Erythroblast (primary cell): ENCODE data around the gene OSBPL5.

Experiments used
- DNase-seq, 2 experiments: peaks; one replicate each; lab custom pipeline; 2025; lab: John Stamatoyannopoulos, UW
- GATA1 ChIP-seq: IDR thresholded peaks from 2 replicates; pipeline ENCODE4 v1.6.1; 2011; ENCODE audit warnings: low read depth, mild to moderate bottlenecking, control low read depth, low read length, moderate library complexity
- POLR2A ChIP-seq: IDR thresholded peaks from 2 replicates; pipeline ENCODE4 v1.6.1; 2011; ENCODE audit warnings: mild to moderate bottlenecking, low read length

OSBPL5 gene

DNA sequence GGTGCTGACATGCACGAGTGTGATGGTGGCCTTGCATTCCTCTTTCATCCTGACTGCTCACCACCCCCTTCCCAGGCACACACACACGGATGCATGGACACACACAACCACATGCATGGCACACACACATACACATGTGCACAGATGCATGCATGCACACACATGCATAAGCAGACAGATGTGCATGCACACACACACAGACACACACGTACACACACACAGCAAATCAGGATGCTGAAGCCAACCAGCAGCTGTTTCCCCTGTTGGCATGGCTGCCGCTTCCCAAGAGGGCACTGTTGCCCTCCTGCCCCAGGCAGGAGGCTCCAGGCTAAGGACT is 15.3 kb downstream of the OSBPL5 start:
- TF ChIP-seq GATA1, result no peak
- no peak for TF ChIP-seq POLR2A
- DNase-seq, result no peak

DNA sequence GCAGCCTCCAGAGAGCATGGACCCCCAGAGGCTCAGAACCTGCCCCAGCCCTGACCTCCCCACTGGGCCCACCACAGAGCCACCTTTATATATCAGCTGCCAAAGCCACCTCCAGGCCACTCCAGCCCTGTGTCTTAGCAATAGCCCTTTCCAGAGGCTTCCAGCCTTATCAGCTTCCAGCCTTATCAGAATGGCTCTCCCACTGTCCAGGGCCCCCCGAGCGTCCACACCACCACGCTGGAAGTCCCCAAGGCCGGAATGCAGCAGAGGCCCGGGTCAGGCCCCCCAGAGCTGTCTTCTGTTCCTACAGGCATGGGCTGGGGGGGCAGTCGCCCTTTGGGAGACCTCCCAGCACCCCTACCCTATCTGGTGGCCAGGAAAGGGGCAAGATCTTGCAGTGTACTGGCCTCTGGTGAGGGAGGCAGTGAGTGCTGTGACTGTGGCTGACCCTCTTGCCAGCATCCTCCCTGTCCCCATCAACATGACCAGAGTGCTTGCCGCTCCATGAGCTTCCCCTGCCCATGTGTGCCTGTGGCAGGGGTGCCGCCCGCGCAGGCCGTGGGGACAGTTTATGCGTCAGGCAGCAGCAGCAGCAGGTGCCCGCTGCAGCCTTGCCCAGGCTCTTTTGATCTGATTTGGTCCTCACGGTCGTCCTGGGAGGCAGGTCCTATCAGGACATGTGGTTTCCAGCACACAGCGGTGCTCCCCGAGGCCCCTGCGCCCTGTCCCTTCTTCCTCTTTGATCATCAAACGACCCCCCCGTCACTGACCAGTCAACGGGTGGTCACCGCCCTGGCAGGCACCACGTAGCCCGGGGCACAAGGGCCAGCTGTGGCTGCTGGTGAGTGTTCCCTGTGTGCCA is 15.9 kb downstream of the OSBPL5 start:
- DNase-seq, result no peak
- no peak for TF ChIP-seq GATA1

DNA sequence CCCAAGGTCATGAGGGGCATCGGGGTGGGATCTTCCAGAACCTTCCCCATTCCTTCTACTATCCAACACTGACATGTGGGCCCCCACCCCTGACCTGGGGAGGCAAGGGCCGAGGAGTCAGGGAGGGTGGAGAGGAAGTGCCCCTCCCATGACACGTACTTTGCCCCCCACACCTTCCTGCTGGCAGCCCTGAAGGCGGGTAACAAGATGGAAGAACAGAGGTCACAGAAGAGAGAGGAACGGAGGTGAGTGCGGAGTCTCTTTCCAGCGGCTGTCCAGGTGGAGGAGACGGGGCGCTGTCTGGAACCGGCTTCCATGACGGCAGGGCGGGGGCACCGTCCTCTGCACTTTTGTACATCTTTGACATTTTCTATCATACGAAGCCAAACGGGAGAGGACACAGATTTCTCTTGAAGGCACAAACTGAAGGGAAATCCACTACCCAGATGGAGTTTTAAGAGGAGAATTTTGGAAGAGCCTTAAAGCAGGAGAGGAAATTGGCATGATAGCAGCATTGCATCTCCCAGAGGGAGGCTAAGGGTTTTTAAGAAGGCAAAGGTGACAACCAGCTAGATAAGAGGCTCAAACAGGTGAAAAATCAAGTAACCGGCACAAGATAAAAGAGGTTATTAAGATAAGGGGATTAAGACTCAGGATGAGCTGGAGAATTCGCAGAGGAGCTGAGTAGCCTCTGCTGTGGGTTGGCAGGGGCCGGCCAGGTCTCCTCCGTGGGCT is 16.7 kb downstream of the OSBPL5 start:
- no peak for TF ChIP-seq POLR2A
- TF ChIP-seq GATA1, result no peak
- DNase-seq, result no peak

DNA sequence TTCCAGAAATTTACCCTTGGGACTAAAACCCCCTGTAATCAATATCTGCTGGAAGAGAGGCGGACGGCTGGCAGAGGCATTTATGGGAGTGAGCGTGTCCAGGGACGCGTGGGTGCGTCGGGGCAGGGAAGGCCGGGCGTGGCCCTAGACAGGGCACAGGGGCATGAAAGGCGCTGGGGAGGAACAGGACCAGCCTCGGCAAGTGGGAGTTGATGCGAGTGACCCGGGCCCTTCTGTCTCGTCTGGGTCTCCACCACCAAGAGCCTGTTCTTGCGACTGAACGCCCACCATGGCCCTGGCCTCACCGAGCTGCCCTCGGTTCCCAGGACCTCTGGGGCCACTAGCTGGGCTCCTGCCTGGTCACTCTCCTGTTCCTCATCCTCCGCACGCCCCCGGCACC is 17.5 kb downstream of the OSBPL5 start:
- DNase-seq, result no peak
- TF ChIP-seq POLR2A (no peak), GATA1 (no peak)

DNA sequence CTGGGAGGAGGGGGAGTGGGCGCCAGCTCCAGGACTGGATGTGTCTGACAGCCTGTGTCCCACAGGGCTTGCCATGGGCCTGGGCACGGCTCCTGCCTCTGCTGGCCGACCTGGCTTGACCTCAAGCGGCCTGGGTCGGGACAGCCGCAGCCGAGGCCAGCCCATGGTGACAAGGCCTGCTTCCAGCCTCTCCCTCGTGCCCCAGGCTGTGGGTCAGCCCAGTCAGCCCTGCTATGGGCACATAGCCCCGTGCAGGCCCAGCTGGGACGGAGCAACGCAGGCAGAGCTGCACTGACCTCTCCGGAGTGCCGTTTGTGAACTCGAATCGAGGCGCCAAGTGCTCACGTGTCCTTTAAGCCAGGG is 17.9 kb downstream of the OSBPL5 start:
- TF ChIP-seq POLR2A (no peak), GATA1 (no peak)
- DNase-seq, result no peak

DNA sequence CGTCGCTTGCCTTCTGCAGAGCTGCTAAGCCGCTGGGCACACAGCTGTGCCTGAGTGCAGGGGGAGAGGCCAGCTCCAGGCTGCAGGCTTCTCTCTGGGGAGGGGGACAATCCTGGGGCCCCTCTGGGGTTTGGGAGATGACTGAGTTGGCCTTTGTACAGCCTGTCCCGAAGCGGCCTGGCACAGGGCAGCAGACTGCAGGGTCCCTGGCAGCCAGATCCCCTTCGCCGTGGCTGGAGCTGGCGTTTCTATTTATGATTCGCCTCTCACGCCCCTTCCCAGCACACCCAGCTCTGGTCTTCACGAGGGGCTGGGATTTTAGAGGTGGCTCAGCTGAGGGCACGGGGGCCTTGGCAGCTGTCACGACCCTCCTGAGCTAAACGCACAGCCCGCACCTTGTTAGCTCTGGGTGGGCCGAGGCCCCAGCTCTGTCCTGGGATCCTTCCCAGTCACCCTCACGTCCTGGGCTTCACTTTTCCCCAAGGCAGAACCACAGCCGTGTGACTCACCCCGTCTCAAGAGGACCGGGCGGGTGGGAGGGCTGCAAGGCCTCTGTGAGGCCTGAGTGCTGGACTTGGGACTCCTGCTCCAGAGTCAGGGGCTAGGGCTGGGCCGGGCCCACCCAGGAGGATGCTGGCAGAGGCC is 18.4 kb downstream of the OSBPL5 start:
- no peak for DNase-seq
- TF ChIP-seq GATA1 (no peak), POLR2A (no peak)

DNA sequence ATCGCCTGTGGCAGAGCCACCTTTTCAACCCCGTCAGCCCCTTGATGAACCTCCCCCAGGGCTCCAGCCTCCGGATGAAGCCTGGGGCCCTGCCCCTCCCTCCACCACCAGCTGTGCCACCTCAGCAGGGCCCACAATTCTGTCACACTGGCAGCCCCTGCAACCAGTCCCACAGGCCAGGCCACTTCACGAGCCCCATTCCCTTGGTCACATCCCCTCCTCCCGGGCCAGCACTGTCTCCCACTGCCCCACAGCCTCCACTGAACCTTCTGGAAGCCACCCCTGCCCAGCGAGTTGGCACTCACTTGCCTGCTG is 19.9 kb downstream of the OSBPL5 start:
- DNase-seq, result no peak
- TF ChIP-seq GATA1, result no peak

DNA sequence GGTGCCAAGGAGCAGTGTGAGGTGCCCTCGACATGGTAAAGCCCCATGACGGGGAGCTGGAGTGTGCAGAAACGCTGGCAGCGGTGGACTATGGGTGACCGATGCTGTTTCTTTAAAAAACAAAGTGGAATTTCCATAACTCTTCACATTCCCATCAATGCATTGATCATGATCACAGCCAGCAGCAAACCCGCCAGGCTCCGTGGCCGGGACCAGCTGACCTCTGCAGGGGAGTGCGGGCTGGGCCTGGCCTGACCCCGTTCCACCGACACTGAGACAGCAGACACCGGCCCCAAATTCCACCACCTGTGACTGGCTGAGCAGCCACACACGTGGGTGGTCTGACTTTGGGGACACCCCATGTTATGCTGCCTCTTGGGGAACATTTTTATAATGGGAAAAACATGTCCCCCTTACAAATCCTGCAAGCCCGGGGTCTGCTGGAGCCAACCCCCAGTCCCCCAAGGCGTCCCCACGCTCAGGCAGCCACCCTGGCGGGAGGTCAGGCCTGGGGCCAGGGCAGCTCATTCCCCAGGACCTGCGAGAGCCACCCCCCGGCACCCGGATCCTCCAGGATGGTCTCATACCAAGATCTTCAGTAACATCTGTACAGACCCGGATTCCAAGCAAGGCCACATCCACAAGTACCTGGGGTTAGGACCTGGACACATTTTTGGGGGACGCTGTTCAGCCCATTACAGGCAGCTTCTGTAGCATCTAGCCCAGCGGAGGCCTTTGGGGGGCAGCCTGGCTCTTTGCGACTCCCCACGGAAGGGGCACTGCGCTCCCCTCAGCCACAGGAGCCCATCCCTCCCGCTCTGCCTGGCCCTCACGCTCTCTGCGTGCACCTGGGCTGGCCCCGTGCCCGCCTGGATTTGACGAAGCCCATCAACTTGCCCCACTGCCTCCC is 20.6 kb downstream of the OSBPL5 start:
- no peak for DNase-seq
- TF ChIP-seq GATA1, result no peak
- no peak for TF ChIP-seq POLR2A

DNA sequence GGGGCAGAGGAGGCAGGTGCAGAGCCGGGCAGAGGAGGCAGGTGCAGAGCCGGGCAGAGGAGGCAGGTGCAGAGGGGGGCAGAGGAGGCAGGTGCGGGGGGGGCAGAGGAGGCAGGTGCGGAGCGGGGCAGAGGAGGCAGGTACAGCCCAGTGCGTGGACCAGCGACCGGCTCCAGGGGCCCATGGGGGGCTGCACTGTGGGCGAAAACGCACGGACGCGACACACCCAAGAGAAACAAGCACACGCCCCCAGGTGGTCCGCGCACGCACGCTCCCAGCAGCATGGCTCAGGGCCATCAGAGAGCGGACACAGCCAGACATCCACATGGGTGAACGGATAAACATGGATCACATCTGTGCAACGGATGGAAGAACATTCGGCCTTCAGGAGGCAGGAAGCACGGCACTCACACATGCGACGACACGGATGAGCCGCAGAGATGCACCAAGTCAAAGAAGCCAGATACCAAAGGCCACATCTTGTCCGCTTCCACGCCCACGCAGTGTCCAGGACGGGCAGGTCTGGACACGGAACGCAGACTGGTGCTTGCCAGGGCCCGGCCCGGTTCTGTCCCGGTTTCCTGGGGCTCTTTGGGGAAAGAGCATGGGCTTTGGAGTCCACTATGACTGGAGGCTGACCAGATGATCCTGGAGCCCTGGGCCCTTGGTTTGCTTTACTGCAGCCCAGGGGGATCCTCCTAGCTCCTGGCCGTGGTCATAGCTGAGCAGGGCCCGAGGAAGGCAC is 21.8 kb downstream of the OSBPL5 start:
- DNase-seq, result no peak
- TF ChIP-seq GATA1 (no peak), POLR2A (no peak)

DNA sequence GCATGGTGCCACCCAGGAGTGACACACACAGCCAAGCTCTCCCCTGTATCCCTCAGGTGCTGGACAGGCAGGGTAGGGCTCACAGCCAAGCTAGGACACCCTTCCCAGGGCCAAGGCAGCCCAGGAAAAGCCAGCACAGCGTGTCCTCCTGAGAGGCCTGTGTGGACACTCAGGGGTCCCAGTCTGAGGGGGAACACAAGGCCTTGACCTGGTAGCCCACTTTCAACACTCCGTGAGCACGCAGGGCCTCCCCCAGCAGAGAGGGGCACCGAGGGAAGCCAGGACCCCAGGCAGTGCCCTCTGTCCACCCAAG is 24.9 kb downstream of the OSBPL5 start:
- TF ChIP-seq POLR2A (no peak), GATA1 (no peak)
- DNase-seq, result no peak

DNA sequence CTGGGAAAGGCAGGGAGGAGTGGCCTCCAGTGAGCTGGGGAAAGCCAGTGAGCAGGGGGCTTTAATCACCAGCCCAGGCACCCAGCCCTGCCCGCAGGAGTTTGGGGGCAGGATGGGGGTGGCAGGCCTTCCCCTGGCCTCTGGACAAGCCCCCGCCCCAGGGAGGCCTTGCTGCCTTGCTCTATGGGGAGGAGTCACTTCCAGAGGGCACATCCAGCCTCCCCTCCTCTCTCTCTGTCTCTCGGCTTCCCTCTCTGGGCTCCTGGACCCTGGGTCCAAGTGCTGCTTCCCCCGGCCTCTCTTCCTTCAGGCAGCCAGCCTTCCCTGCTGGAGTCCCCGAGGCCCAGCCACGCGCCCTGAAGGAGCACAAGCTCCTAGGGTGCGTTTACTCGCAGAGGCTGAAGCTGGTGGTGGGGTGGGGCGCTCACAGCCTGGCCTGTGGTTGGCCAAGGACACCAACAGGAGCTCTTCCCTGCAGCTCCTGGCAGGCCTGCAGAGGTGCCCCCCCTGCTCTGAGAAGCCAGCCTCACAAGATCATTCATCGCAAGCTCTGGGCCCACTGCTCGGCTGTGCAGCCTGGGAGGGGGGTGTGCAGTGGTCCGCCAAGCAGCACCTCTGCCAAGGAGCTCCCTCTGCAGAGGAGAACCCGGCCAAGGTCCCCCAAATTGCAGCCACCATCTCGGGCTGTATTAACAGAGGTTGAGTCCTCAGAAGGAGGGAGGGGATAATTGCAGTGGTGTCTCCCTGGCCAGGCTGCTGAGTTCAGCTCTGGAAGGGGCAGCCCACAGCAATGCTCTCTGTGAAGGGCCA is 25.4 kb downstream of the OSBPL5 start:
- TF ChIP-seq POLR2A (no peak), GATA1 (no peak)

DNA sequence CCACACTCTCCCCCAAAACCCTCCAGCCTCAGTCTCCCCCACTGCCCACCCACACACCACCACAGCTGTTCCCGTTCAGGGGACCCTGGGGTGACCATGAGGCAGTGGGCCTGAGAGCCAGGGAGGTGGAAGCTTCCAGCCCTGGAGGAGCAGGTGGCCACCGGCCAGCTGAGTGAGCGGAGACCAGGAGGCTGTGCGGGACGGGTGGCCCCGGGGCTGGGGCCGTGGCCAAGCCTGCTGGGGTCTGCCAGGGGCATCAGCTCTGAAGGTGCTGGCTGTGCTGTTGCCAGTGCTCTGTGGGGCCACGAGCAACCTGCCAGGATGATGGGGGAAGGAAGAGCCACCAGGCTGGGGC is 26.0 kb downstream of the OSBPL5 start:
- DNase-seq, result no peak
- TF ChIP-seq POLR2A, result no peak

More for the DNA sequence above, 25.4 kb downstream of the OSBPL5 start:
- no peak for DNase-seq
